GM13976 (cell line): Measurements from ENCODE around the gene JMJD7.

ENCODE experiments used
- DNase-seq: peaks from one replicate; pipeline ENCODE4 v3.0.0; 2012; ENCODE audit warnings: low spot score
- in situ Hi-C: fragments of 300-500 bp; cut with MboI; formaldehyde crosslinking; loops from one replicate; pipeline ENCODE4 v1.12.0; 2022; ENCODE audit warnings: low sequenced_read_pairs, mixed read lengths, inconsistent platforms; ENCODE audit not compliant: unreplicated experiment
- TF ChIP-seq, protein P1 (sequence below): IDR thresholded peaks from 2 replicates; pipeline ENCODE4 v1.5.1; 2012; ENCODE audit warnings: borderline replicate concordance, mild to moderate bottlenecking; ENCODE audit not compliant: insufficient read depth; ENCODE audit errors: extremely low read depth, missing control alignments, control extremely low read depth

Gene JMJD7

GRCh38 chr15:41887161-41887560 lies 59.3 kb downstream of the JMJD7 start:
- DNase-seq: no peak
- in situ Hi-C loops: no loop called here
- TF ChIP-seq, protein P1, sequence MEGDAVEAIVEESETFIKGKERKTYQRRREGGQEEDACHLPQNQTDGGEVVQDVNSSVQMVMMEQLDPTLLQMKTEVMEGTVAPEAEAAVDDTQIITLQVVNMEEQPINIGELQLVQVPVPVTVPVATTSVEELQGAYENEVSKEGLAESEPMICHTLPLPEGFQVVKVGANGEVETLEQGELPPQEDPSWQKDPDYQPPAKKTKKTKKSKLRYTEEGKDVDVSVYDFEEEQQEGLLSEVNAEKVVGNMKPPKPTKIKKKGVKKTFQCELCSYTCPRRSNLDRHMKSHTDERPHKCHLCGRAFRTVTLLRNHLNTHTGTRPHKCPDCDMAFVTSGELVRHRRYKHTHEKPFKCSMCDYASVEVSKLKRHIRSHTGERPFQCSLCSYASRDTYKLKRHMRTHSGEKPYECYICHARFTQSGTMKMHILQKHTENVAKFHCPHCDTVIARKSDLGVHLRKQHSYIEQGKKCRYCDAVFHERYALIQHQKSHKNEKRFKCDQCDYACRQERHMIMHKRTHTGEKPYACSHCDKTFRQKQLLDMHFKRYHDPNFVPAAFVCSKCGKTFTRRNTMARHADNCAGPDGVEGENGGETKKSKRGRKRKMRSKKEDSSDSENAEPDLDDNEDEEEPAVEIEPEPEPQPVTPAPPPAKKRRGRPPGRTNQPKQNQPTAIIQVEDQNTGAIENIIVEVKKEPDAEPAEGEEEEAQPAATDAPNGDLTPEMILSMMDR: no peak
